Ovary (tissue), 9 donors: ENCODE measurements around the gene AQP12A. TPM values are rescaled to one million over a fixed set of nuclear protein-coding genes. Genes with fewer than 3 reads are reported as not detected.

Experiments
- DNase-seq, 5 donors: peaks; one replicate each; pipeline ENCODE4 v3.0.0-alpha.2; 2019 to 2020
- H3K27ac ChIP-seq, 2 donors: fragments of 200-600 bp; one replicate each; pipeline versions ENCODE4 v1.5.1 to v1.8.0; 2019 to 2022
- H3K27me3 ChIP-seq: fragments of 200-600 bp; one replicate; pipeline ENCODE4 v1.8.0; 2022
- H3K36me3 ChIP-seq: fragments of 200-600 bp; sonication (generic); one replicate; pipeline ENCODE4 v1.5.1; 2019
- H3K4me1 ChIP-seq: one replicate; pipeline ENCODE4 v1.8.1; 2013; ENCODE audit warnings: mild to moderate bottlenecking, moderate library complexity; ENCODE audit not compliant: insufficient read depth
- H3K4me3 ChIP-seq: fragments of 200-600 bp; sonication (generic); one replicate; pipeline ENCODE4 v1.5.1; 2017
- H3K9me3 ChIP-seq, 2 donors: fragments of 200-600 bp in 1 of 2; sonication (generic) in 1 of 2; one replicate each; pipeline versions ENCODE4 v1.5.1 to v1.8.1; 2013 to 2019; ENCODE audit warnings: mild to moderate bottlenecking in 1 of 2, moderate library complexity in 1 of 2
- CTCF ChIP-seq, 3 donors: fragments of 450-650 bp in 2 of 3; fragments of 200-600 bp in 1 of 3; IDR thresholded peaks; one replicate each; pipeline versions ENCODE4 v1.5.1 to v1.8.0; 2016 to 2022; ENCODE audit warnings: antibody characterized with exemption in 3 of 3, mild to moderate bottlenecking in 1 of 3
- EP300 ChIP-seq: sonication (generic); formaldehyde crosslinking; IDR thresholded peaks from one replicate; pipeline ENCODE4 v1.6.1; 2017; ENCODE audit warnings: antibody characterized with exemption
- POLR2A ChIP-seq: fragments of 450-650 bp; IDR thresholded peaks from one replicate; pipeline ENCODE4 v1.6.1; 2017; ENCODE audit warnings: antibody characterized with exemption, mild to moderate bottlenecking, moderate library complexity
- WGBS, 3 donors: extraction: QIAGEN DNeasy Blood & Tissue Kit in 1 of 3; methylation state at CpG; one replicate each; pipeline versions ENCODE4 v1.1.5 to v1.1.7; 2013 to 2017; 5-methylcytosine and 5-hydroxymethylcytosine counted together
- intact Hi-C, 4 donors: fragments of 100-400 bp; cut with DNase I; formaldehyde crosslinking; loops; one replicate each; pipeline versions ENCODE4 v1.11.0 to v1.15.1; 2022 to 2023
- polyA plus RNA-seq, 2 donors: library from polyadenylated mRNA; stranded (reverse); fragments of 200-250 nt in 1 of 2; fragments of 350-450 nt in 1 of 2; fragmentation: Illumina TruSeq in 1 of 2; extraction: RNeasy Lipid Tissue Mini Kit (QIAGEN cat#74804) in 1 of 2; gene quantifications; one replicate each; pipeline ENCODE4 v1.2.3, GENCODE V29; 2013 to 2014
- total RNA-seq, 7 donors: library from RNA; depleted of rRNA in 2 of 7; stranded (reverse); fragments of >200 nt in 2 of 7; fragmentation: NEBNext Ultra II Directional in 3 of 7; extraction: Animal tissue kit (Norgen Biotek cat#: 25700) in 3 of 7; gene quantifications; one replicate each; pipeline versions ENCODE4 v1.1.0 to v1.2.4, GENCODE V29; 2016 to 2023
- donor health status: DM: no; HTN: no; CAD: no; lungs with moderate emphysema.
- donor health status: DM: no; HTN: no; CAD: no.
- donor health status: Bipolar disorder and iron deficiency.
- donor health status: DM: yes; HTN: yes; CAD: no.
- donor health status: DM: no; HTN: no; CAD: no.
- donor health status: DM: yes; HTN: yes; CAD: no.

Gene AQP12A
- total and polyA plus RNA-seq, 9 donors, result not detected

GRCh38 chr2:240664622-240665021 lies 27.0 kb upstream of the AQP12A start:
- intact Hi-C loops, result no loop called here
- Histone ChIP-seq H3K4me1 (no peaks in the 10 kb centered on the region), H3K4me3 (no peak overlapping the region), H3K27me3 (no peaks in the 10 kb centered on the region), H3K27ac (no peak overlapping the region), H3K36me3 (no peaks in the 10 kb centered on the region), H3K9me3 (peaks cover 0 to 4% of the 10 kb centered on the region in 2 donors)
- DNase-seq, result no peak
- no peak for TF ChIP-seq POLR2A
- TF ChIP-seq CTCF (IDR thresholded peaks at IDR 0.05), result no peak
- no peak for TF ChIP-seq EP300
- WGBS, 3 donors, result 71 to 84% (median 78%) methylated on average over 1 of the region's 1 CpG

GRCh38 chr2:240670402-240670801 lies 21.3 kb upstream of the AQP12A start:
- 65 to 82% (median 66%) methylated on average over 7 of the region's 7 CpGs for WGBS, 3 donors
- no peak for DNase-seq
- intact Hi-C loops, result no loop called here
- Histone ChIP-seq H3K9me3 (no peaks in the 10 kb centered on the region), H3K36me3 (no peaks in the 10 kb centered on the region), H3K4me1 (no peaks in the 10 kb centered on the region), H3K4me3 (no peak overlapping the region), H3K27ac (no peak overlapping the region), H3K27me3 (no peaks in the 10 kb centered on the region)
- TF ChIP-seq CTCF (IDR thresholded peaks at IDR 0.05) (no peak), EP300 (no peak), POLR2A (no peak)

DNA sequence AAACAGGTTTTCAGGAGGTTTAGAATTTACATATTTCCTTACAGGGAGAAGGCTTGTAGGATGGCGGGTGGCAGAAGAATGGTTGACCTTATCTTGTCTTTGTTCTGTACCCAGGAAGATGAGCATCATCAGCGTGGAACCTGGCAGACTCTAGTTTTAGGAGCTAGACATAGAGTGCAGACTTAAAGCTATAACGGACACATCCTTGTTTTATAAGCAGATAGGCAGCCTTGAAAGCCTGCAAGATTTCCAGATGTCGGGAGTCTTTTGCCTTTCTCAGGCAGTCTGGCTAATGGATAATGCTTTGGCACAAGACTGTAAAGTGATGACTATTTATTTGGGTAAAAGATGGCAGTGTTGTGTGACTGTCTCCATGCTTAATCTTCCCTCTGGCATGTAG lies 20.7 kb upstream of the AQP12A start:
- Histone ChIP-seq H3K4me3 (no peak overlapping the region), H3K4me1 (no peaks in the 10 kb centered on the region), H3K36me3 (no peaks in the 10 kb centered on the region), H3K27me3 (no peaks in the 10 kb centered on the region), H3K9me3 (no peaks in the 10 kb centered on the region), H3K27ac (no peak overlapping the region)
- whole genome bisulfite sequencing, 3 donors, result 65 to 74% (median 66%) methylated on average over 4 of the region's 4 CpGs
- TF ChIP-seq EP300 (no peak), POLR2A (no peak), CTCF (IDR thresholded peaks at IDR 0.05) (no peak)
- intact Hi-C loops, result no loop called here
- DNase-seq, result no peak

DNA sequence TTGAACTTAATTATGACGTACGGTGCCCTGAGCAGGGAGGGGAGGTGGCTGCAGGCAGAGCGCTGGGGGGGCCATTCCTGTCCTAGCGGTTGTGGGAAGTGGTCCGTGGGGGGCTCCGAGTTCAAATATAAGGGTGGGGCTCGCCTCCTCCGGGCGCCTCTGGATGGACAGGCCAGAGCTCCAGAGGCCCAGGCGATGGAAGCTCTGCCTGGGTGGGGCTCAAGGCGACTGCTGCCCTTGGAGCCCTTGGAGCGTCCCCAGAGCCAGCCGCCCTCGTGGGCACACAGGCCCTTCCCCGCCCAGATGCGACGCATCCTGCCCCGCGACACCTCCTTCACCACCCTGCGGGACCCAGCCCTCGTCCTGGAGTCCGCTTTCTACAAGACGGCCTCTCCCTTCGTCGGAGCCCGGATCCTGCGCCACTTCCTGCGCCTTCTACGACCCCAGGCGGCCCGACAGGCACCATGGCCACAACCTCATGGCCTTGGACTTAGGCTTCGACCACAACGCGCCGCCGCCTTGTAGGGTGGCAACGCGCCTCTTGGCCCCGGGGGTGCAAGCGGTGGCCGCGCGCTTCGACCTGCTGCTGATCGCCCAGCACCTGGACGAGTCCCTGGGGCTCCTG lies 19.5 kb upstream of the AQP12A start:
- no peaks in the 10 kb centered on the region for H3K36me3 ChIP-seq

More for the DNA sequence above, 19.5 kb upstream of the AQP12A start:
- Histone ChIP-seq H3K27me3 (no peaks in the 10 kb centered on the region), H3K4me3 (no peak overlapping the region), H3K9me3 (no peaks in the 10 kb centered on the region), H3K27ac (no peak overlapping the region), H3K4me1 (no peaks in the 10 kb centered on the region)
- TF ChIP-seq POLR2A, result no peak
- TF ChIP-seq CTCF (IDR thresholded peaks at IDR 0.05), result no peak
- TF ChIP-seq EP300, result no peak
- intact Hi-C loops, result no loop called here
- DNase-seq, result no peak
- WGBS, 3 donors, result 30 to 67% (median 39%) methylated on average over 45 to 46 of the region's 46 CpGs
